Calu3 (cell line): Measurements from ENCODE around the gene CACTIN. TPM values are rescaled to one million over a fixed set of nuclear protein-coding genes. Genes with fewer than 3 reads are reported as not detected.

Source experiments
- BruUV-seq: library from RNA; stranded (reverse); fragments of 400-500 nt; replicated peaks from 2 replicates; lab custom pipeline; 2021; lab: Mats Ljungman, UMichigan
- CTCF ChIA-PET: fragments of 300-600 bp; sonication (Branson Sonifier 250); formaldehyde crosslinking; loops from one replicate; lab custom pipeline; 2022; ENCODE audit warnings: antibody characterized with exemption; lab: Charles Lee
- DNase-seq: peaks from one replicate; pipeline ENCODE4 v3.0.0; 2022
- H3K27ac Mint-ChIP-seq: one replicate; pipeline ENCODE4 v1.8.0; 2022; ENCODE audit warnings: mixed read lengths; ENCODE audit not compliant: unreplicated experiment
- H3K27me3 Mint-ChIP-seq: one replicate; pipeline ENCODE4 v1.8.0; 2022; ENCODE audit warnings: mixed read lengths; ENCODE audit not compliant: unreplicated experiment
- H3K36me3 Mint-ChIP-seq: one replicate; pipeline ENCODE4 v1.8.0; 2022; ENCODE audit warnings: mild to moderate bottlenecking, moderate library complexity, mixed read lengths; ENCODE audit not compliant: insufficient read depth, unreplicated experiment
- H3K4me1 Mint-ChIP-seq: one replicate; pipeline ENCODE4 v1.8.0; 2022; ENCODE audit warnings: mild to moderate bottlenecking, low read depth, mixed read lengths; ENCODE audit not compliant: unreplicated experiment
- H3K4me3 Mint-ChIP-seq: one replicate; pipeline ENCODE4 v1.8.0; 2022; ENCODE audit warnings: mild to moderate bottlenecking, low read depth, moderate library complexity, mixed read lengths; ENCODE audit not compliant: unreplicated experiment
- H3K9me3 Mint-ChIP-seq: one replicate; pipeline ENCODE4 v1.8.0; 2022; ENCODE audit warnings: low read depth, mixed read lengths; ENCODE audit not compliant: unreplicated experiment
- intact Hi-C: fragments of 100-400 bp; cut with micrococcal nuclease; formaldehyde crosslinking; loops from one replicate; pipeline ENCODE4 v1.10.0; 2022; ENCODE audit not compliant: unreplicated experiment
- total RNA-seq: library from RNA; stranded (reverse); gene quantifications from 2 replicates; pipeline ENCODE4 v1.2.3, GENCODE V29; 2022
- TF ChIP-seq, protein P1 (sequence below): fragments of 200-600 bp; IDR thresholded peaks from one replicate; pipeline ENCODE4 v1.8.0; 2022; ENCODE audit warnings: antibody characterized with exemption; ENCODE audit not compliant: unreplicated experiment

Gene CACTIN
- total RNA-seq, 1 experiment from 2014 or later, result 21.4 TPM

DNA sequence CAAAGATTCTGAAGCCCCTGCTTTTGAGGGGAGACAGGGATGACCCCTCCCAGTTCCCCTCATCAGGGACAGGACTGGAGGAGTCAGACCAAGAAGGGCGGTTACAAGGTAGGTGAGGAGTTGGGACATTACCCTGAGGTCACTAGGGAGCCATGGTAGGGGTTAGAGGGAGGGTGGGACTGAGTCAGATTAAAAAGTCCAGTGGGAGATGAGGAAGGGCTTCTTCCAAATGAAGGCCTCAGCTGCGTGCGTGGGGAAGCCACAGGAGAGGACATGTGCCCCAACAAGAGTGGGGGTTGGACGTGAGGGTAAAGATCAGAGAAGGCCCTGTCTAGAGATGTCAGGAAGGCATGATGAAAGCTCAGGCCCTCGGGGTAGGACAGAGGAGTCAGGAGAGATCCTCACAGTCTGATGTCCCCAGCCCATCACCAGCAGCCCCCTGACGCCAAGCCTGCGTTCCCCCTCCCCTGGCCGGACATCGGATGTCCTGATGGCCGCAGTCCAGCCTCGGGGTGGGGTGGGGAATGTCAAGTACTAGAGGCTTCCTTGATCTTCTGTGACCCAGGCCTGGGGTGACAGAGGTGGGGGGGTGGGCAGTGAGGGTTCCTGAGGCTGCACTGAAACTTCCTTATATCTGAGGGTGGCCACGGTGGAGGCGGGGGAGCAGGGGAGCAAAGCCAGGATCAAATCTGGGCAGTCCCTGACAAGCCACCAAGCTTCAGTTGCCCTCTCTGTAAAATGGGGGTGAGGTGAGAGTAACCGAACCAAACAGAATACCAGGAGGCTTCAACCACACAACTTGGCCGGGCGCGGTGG, 62.7 kb downstream of the CACTIN start:
- intact Hi-C loops, result no loop called here
- Mint-ChIP-seq H3K4me1 (no peaks in the 10 kb centered on the region), H3K27ac (no peak overlapping the region), H3K36me3 (no peaks in the 10 kb centered on the region), H3K9me3 (no peaks in the 10 kb centered on the region), H3K4me3 (no peak overlapping the region), H3K27me3 (no peaks in the 10 kb centered on the region)
- no peak for DNase-seq
- TF ChIP-seq, protein P1, sequence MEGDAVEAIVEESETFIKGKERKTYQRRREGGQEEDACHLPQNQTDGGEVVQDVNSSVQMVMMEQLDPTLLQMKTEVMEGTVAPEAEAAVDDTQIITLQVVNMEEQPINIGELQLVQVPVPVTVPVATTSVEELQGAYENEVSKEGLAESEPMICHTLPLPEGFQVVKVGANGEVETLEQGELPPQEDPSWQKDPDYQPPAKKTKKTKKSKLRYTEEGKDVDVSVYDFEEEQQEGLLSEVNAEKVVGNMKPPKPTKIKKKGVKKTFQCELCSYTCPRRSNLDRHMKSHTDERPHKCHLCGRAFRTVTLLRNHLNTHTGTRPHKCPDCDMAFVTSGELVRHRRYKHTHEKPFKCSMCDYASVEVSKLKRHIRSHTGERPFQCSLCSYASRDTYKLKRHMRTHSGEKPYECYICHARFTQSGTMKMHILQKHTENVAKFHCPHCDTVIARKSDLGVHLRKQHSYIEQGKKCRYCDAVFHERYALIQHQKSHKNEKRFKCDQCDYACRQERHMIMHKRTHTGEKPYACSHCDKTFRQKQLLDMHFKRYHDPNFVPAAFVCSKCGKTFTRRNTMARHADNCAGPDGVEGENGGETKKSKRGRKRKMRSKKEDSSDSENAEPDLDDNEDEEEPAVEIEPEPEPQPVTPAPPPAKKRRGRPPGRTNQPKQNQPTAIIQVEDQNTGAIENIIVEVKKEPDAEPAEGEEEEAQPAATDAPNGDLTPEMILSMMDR, result no peak
- no TSS peak for BruUV-seq
- CTCF ChIA-PET, result no interaction called here

Other genes starting within 250 kb of the CACTIN start
- 1.5 and 6.3 TPM in 2 replicates for gene SMIM24, start 146.3 kb downstream of the CACTIN start, total RNA-seq
- gene SMIM44, start 143.3 kb downstream of the CACTIN start, total RNA-seq, result not detected in 2 replicates
- 10.9 and 11.6 TPM in 2 replicates for gene DOHH, start 126.1 kb downstream of the CACTIN start, total RNA-seq
- 33.1 and 34.5 TPM in 2 replicates for gene FZR1, start 120.5 kb downstream of the CACTIN start, total RNA-seq
- 1.4 and 2.7 TPM in 2 replicates for gene TEKTIP1, start 87.6 kb downstream of the CACTIN start, total RNA-seq
- gene MFSD12, start 69.2 kb downstream of the CACTIN start, total RNA-seq, result 95.2 and 105 TPM in 2 replicates
- gene HMG20B, start 53.8 kb downstream of the CACTIN start, total RNA-seq, result 58.1 and 58.4 TPM in 2 replicates
- gene GIPC3, start 41.3 kb downstream of the CACTIN start, total RNA-seq, result not detected in 2 replicates
- gene TBXA2R, start 19.9 kb downstream of the CACTIN start, total RNA-seq, result 0.20 and 0.24 TPM in 2 replicates
- 23.6 and 26.3 TPM in 2 replicates for gene PIP5K1C, start 73.7 kb upstream of the CACTIN start, total RNA-seq
- 84.8 and 111 TPM in 2 replicates for gene TJP3, start 81.6 kb upstream of the CACTIN start, total RNA-seq
- 18.1 and 19.6 TPM in 2 replicates for gene APBA3, start 134.9 kb upstream of the CACTIN start, total RNA-seq
- 26.1 and 31.0 TPM in 2 replicates for gene MRPL54, start 135.9 kb upstream of the CACTIN start, total RNA-seq
- not detected in 2 replicates for gene RAX2, start 145.4 kb upstream of the CACTIN start, total RNA-seq
- gene MATK, start 159.6 kb upstream of the CACTIN start, total RNA-seq, result not detected in 2 replicates
- gene ZFR2, start 242.2 kb upstream of the CACTIN start, total RNA-seq, result not detected in 2 replicates